Endodermal cell (in vitro differentiated cells): ENCODE measurements around the gene TICAM2. TPM values are rescaled to one million over a fixed set of nuclear protein-coding genes. Genes with fewer than 3 reads are reported as not detected.

Experiments
- DNase-seq: peaks from one replicate; pipeline ENCODE4 v3.0.0-alpha.2; 2017
- H3K27ac ChIP-seq: 2 replicates; pipeline ENCODE4 v1.5.1; 2013; ENCODE audit warnings: mild to moderate bottlenecking, low read depth, low read length, moderate library complexity
- H3K27me3 ChIP-seq: 2 replicates; pipeline ENCODE4 v1.6.1; 2013; ENCODE audit warnings: mild to moderate bottlenecking, low read length, moderate library complexity; ENCODE audit not compliant: insufficient read depth, control insufficient read depth, poor library complexity, severe bottlenecking
- H3K36me3 ChIP-seq: 2 replicates; pipeline ENCODE4 v1.7.0; 2013; ENCODE audit warnings: mild to moderate bottlenecking, low read length, moderate library complexity; ENCODE audit not compliant: control insufficient read depth, insufficient read depth
- H3K4me1 ChIP-seq: one replicate; pipeline ENCODE4 v1.7.0; 2013; ENCODE audit warnings: low read length; ENCODE audit not compliant: control insufficient read depth, insufficient read depth
- H3K4me3 ChIP-seq: 2 replicates; pipeline ENCODE4 v1.5.1; 2013; ENCODE audit warnings: mild to moderate bottlenecking, low read length, moderate library complexity
- H3K9ac ChIP-seq: 2 replicates; pipeline ENCODE4 v1.6.1; 2013; ENCODE audit warnings: mild to moderate bottlenecking, low read length, moderate library complexity; ENCODE audit not compliant: poor library complexity, severe bottlenecking; ENCODE audit errors: extremely low read depth
- H3K9me3 ChIP-seq: 2 replicates; pipeline ENCODE4 v1.6.1; 2013; ENCODE audit warnings: mild to moderate bottlenecking, low read length, moderate library complexity; ENCODE audit not compliant: control insufficient read depth
- H3K27ac Mint-ChIP-seq: 2 replicates; pipeline ENCODE4 v1.8.0; 2020; ENCODE audit warnings: mixed read lengths
- H3K27me3 Mint-ChIP-seq: 2 replicates; pipeline ENCODE4 v1.8.0; 2021; ENCODE audit warnings: mild to moderate bottlenecking, mixed read lengths; ENCODE audit not compliant: insufficient read depth
- H3K36me3 Mint-ChIP-seq: 2 replicates; pipeline ENCODE4 v1.8.0; 2020; ENCODE audit warnings: low read depth, mixed read lengths
- H3K4me1 Mint-ChIP-seq: 2 replicates; pipeline ENCODE4 v1.8.0; 2020; ENCODE audit warnings: mixed read lengths
- H3K4me3 Mint-ChIP-seq: 2 replicates; pipeline ENCODE4 v1.8.0; 2020; ENCODE audit warnings: mild to moderate bottlenecking, moderate library complexity, mixed read lengths
- H3K9me3 Mint-ChIP-seq: 2 replicates; pipeline ENCODE4 v1.8.0; 2020; ENCODE audit warnings: mild to moderate bottlenecking, mixed read lengths
- WGBS, 2 experiments: methylation state at CpG; one replicate each; pipeline versions ENCODE4 v1.1.5 to v1.1.7; 2013; ENCODE audit warnings: missing lambda C conversion rate in 2 of 2, mixed read lengths in 1 of 2; ENCODE audit not compliant: insufficient coverage in 1 of 2, insufficient read length in 1 of 2; 5-methylcytosine and 5-hydroxymethylcytosine counted together
- total RNA-seq, 2 donors: library from RNA; stranded (reverse); fragmentation: NEBNext Ultra II Directional in 1 of 2; extraction: Animal tissue kit (Norgen Biotek cat#: 25700) in 1 of 2; gene quantifications; 2 replicates in 1 of 2; 3 replicates in 1 of 2; pipeline ENCODE4 v1.2.1, GENCODE V29; 2021
- TF ChIP-seq, protein P1 (sequence below): fragments of 200-600 bp; sonication (generic); conservative IDR thresholded peaks from 2 replicates; pipeline ENCODE4 v1.5.0; 2021; ENCODE audit warnings: antibody characterized with exemption, mild to moderate bottlenecking

Gene TICAM2
- total RNA-seq, 2 donors from 2014 or later = 0.84 to 1.5 TPM

- 85 to 100% methylated on average over 1 to 3 of the region's 3 CpGs for WGBS, 2 experiments
- TF ChIP-seq, protein P1, sequence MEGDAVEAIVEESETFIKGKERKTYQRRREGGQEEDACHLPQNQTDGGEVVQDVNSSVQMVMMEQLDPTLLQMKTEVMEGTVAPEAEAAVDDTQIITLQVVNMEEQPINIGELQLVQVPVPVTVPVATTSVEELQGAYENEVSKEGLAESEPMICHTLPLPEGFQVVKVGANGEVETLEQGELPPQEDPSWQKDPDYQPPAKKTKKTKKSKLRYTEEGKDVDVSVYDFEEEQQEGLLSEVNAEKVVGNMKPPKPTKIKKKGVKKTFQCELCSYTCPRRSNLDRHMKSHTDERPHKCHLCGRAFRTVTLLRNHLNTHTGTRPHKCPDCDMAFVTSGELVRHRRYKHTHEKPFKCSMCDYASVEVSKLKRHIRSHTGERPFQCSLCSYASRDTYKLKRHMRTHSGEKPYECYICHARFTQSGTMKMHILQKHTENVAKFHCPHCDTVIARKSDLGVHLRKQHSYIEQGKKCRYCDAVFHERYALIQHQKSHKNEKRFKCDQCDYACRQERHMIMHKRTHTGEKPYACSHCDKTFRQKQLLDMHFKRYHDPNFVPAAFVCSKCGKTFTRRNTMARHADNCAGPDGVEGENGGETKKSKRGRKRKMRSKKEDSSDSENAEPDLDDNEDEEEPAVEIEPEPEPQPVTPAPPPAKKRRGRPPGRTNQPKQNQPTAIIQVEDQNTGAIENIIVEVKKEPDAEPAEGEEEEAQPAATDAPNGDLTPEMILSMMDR = no peak
- H3K27me3 Mint-ChIP-seq = no peaks in the 10 kb centered on the region
- H3K9me3 Mint-ChIP-seq = no peaks in the 10 kb centered on the region
- no peak for DNase-seq
- Histone ChIP-seq H3K4me3 (no peak overlapping the region), H3K4me1 (no peaks in the 10 kb centered on the region), H3K27ac (no peak overlapping the region), H3K27me3 (no peaks in the 10 kb centered on the region), H3K36me3 (no peaks in the 10 kb centered on the region), H3K9me3 (no peaks in the 10 kb centered on the region), H3K9ac (no peak overlapping the region)
- H3K4me1 Mint-ChIP-seq = no peaks in the 10 kb centered on the region
- no peak overlapping the region for H3K4me3 Mint-ChIP-seq
- H3K27ac Mint-ChIP-seq = no peak overlapping the region
- H3K36me3 Mint-ChIP-seq = no peaks in the 10 kb centered on the region
Observed at GRCh38 chr5:115589043-115589442, 13.2 kb downstream of the TICAM2 start.

- Mint-ChIP-seq H3K36me3 (no peaks in the 10 kb centered on the region), H3K27me3 (no peaks in the 10 kb centered on the region), H3K4me1 (no peaks in the 10 kb centered on the region), H3K27ac (no peak overlapping the region), H3K4me3 (no peak overlapping the region), H3K9me3 (no peaks in the 10 kb centered on the region)
- no peak for DNase-seq
- 86 to 100% methylated on average over 2 to 4 of the region's 4 CpGs for WGBS, 2 experiments
- Histone ChIP-seq H3K27me3 (no peaks in the 10 kb centered on the region), H3K4me3 (no peak overlapping the region), H3K36me3 (no peaks in the 10 kb centered on the region), H3K9ac (no peak overlapping the region), H3K27ac (no peak overlapping the region), H3K4me1 (no peaks in the 10 kb centered on the region), H3K9me3 (no peaks in the 10 kb centered on the region)
- TF ChIP-seq, protein P1 = no peak
Observed at GRCh38 chr5:115588640-115589039, 13.6 kb downstream of the TICAM2 start.

GRCh38 chr5:115586525-115587146 lies 15.6 kb downstream of the TICAM2 start:
- WGBS, 2 experiments = 64 to 84% methylated on average over 5 to 6 of the region's 6 CpGs
- DNase-seq = no peak
- no peaks in the 10 kb centered on the region for H3K36me3 Mint-ChIP-seq
- Histone ChIP-seq H3K9ac (no peak overlapping the region), H3K36me3 (no peaks in the 10 kb centered on the region), H3K27ac (no peak overlapping the region), H3K4me1 (no peaks in the 10 kb centered on the region), H3K9me3 (no peaks in the 10 kb centered on the region), H3K4me3 (no peak overlapping the region), H3K27me3 (no peaks in the 10 kb centered on the region)
- no peaks in the 10 kb centered on the region for H3K4me1 Mint-ChIP-seq
- no peak overlapping the region for H3K4me3 Mint-ChIP-seq
- H3K27ac Mint-ChIP-seq = no peak overlapping the region
- H3K27me3 Mint-ChIP-seq = no peaks in the 10 kb centered on the region
- TF ChIP-seq, protein P1 = peak; percentile 82
- H3K9me3 Mint-ChIP-seq = no peaks in the 10 kb centered on the region
